Ascending aorta (tissue), 2 donors: ENCODE results near the gene MSI2. TPM values are rescaled to one million over a fixed set of nuclear protein-coding genes. Genes with fewer than 3 reads are reported as not detected.

Experiments used
- DNase-seq, 2 donors: peaks; one replicate each; pipeline ENCODE4 v3.0.0-alpha.2; 2019; ENCODE audit warnings: low spot score in 2 of 2
- H3K27ac ChIP-seq, 2 donors: fragments of 200-600 bp; sonication (generic); one replicate each; pipeline ENCODE4 v1.5.1; 2016 to 2017; ENCODE audit warnings: mild to moderate bottlenecking in 1 of 2
- H3K27me3 ChIP-seq: fragments of 200-600 bp; sonication (generic); one replicate; pipeline ENCODE4 v1.5.1; 2017
- H3K36me3 ChIP-seq, 2 donors: fragments of 200-600 bp; sonication (generic); one replicate each; pipeline ENCODE4 v1.5.1; 2016
- H3K4me1 ChIP-seq, 2 donors: fragments of 200-600 bp; sonication (generic); one replicate each; pipeline ENCODE4 v1.5.1; 2016 to 2017; ENCODE audit warnings: mild to moderate bottlenecking in 1 of 2
- H3K4me3 ChIP-seq, 2 donors: fragments of 200-600 bp; sonication (generic); one replicate each; pipeline ENCODE4 v1.5.1; 2016 to 2017; ENCODE audit warnings: mild to moderate bottlenecking in 1 of 2
- H3K9me3 ChIP-seq, 2 donors: fragments of 200-600 bp; sonication (generic); one replicate each; pipeline ENCODE4 v1.5.1; 2016
- intact Hi-C: fragments of 100-400 bp; cut with DNase I; formaldehyde crosslinking; loops from one replicate; pipeline ENCODE4 v1.15.1; 2023
- total RNA-seq: library from RNA; depleted of rRNA; stranded (reverse); fragments of >200 nt; gene quantifications from one replicate; pipeline ENCODE4 v1.1.0, GENCODE V29; 2016
- TF ChIP-seq, protein P1 (sequence below), 3 experiments: fragments of 200-600 bp in 2 of 3; fragments of 450-650 bp in 1 of 3; sonication (generic) in 2 of 3; IDR thresholded peaks; one replicate each; pipeline ENCODE4 v1.5.1; 2016 to 2019; ENCODE audit warnings: antibody characterized with exemption in 3 of 3, mild to moderate bottlenecking in 1 of 3, moderate library complexity in 1 of 3

The MSI2 gene
- total RNA-seq, 1 donor from 2014 or later: 11.7 TPM

DNA sequence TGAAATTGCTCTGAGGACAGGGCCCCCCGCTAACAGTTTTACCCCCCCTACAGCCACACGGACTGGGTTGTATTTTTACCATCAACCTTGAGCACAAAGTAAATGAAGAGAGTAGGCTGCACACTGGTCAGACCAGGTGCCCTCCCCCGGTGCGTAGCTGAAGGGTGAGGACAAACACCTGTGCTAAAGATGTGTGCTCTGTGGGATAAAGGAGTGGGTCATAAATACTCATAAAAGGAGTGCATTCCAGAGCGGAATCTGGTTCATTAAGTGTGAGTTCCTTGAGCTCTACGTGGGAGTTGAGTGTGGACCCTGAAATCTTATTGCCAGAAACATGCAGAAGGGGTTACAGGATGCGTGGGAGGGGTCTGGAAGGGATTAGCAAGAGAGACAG is 271.7 kb downstream of the MSI2 start:
- no peak for DNase-seq
- TF ChIP-seq, protein P1, sequence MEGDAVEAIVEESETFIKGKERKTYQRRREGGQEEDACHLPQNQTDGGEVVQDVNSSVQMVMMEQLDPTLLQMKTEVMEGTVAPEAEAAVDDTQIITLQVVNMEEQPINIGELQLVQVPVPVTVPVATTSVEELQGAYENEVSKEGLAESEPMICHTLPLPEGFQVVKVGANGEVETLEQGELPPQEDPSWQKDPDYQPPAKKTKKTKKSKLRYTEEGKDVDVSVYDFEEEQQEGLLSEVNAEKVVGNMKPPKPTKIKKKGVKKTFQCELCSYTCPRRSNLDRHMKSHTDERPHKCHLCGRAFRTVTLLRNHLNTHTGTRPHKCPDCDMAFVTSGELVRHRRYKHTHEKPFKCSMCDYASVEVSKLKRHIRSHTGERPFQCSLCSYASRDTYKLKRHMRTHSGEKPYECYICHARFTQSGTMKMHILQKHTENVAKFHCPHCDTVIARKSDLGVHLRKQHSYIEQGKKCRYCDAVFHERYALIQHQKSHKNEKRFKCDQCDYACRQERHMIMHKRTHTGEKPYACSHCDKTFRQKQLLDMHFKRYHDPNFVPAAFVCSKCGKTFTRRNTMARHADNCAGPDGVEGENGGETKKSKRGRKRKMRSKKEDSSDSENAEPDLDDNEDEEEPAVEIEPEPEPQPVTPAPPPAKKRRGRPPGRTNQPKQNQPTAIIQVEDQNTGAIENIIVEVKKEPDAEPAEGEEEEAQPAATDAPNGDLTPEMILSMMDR (IDR thresholded peaks at IDR 0.05): no peak
- Histone ChIP-seq H3K36me3 (no peaks in the 10 kb centered on the region), H3K4me1 (peaks cover 4 to 10% of the 10 kb centered on the region in 2 donors), H3K27ac (no peak overlapping the region), H3K27me3 (no peaks in the 10 kb centered on the region), H3K4me3 (no peak overlapping the region), H3K9me3 (no peaks in the 10 kb centered on the region)
- intact Hi-C loops: no loop called here

DNA sequence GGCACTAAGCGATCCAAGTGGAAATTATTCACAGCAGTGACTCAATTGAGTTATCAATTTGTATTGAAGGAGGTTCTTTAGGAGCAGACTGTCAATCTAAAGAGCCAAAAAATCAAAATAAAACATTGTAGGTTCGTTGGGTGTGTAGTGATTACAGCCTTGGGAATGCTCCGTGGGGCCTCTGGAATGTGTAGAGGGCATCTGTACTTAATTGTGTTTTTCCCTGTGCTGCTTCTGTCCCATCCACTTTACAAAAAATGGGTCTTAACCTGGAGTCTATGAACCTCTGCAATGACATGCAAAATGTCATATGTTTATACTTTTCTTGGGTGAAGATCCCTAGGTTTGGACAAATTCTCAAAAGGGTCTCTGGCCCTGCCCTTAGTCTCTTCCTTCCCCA is 273.7 kb downstream of the MSI2 start:
- intact Hi-C loops: no loop called here
- H3K9me3 ChIP-seq: no peaks in the 10 kb centered on the region
- no peak overlapping the region for H3K27ac ChIP-seq

DNA sequence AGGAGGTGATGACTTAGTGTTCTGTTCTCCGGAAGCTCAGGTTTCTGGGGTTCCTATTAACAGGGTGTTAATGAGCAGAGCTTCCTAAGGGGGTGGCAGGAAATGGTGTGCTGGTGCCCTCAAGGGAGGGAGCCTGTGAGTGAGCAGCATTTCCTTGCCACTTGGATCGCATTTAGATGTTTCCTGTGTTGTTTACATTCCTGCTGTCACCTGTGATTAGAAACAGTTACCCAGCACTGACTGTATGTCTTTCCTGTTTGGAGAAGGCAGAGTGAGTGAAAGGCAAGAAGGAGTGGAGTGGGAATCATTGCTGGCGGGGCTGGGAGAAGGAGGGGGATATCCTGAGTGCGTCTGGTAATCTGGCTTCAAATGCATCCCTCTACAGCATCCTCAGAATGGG is 274.2 kb downstream of the MSI2 start:
- H3K27ac ChIP-seq: no peak overlapping the region
- H3K4me1 ChIP-seq: peaks cover 0 to 5% of the 10 kb centered on the region in 2 donors
- DNase-seq: no peak
- TF ChIP-seq, protein P1 (IDR thresholded peaks at IDR 0.05): no peak
- intact Hi-C loops: no loop called here
- H3K9me3 ChIP-seq: no peaks in the 10 kb centered on the region
- no peaks in the 10 kb centered on the region for H3K27me3 ChIP-seq
- H3K4me3 ChIP-seq: no peak overlapping the region
- no peaks in the 10 kb centered on the region for H3K36me3 ChIP-seq

More for the DNA sequence above, 273.7 kb downstream of the MSI2 start:
- Histone ChIP-seq H3K36me3 (no peaks in the 10 kb centered on the region), H3K4me3 (no peak overlapping the region), H3K4me1 (peaks cover 0 to 5% of the 10 kb centered on the region in 2 donors), H3K27me3 (no peaks in the 10 kb centered on the region)
- TF ChIP-seq, protein P1 (IDR thresholded peaks at IDR 0.05): no peak
- DNase-seq: no peak

DNA sequence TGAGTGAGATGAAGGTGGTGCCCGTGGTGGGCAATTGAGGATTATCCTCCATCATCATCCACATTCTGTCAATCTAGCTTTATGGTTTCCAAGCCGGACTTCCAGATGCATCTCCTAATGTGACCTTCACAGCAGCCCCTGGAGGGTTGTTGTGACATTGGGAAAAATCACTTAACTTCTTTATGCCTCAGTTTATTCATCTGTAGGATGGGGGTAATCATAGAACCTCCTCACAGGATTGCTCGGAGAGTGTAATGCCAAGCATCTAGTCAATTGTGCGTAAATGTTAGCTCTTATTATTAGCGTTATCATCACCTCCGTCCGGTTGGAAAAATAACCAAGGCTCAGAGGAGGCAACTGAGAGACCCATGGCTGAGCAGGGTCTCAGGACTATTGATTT is 274.8 kb downstream of the MSI2 start:
- no peaks in the 10 kb centered on the region for H3K27me3 ChIP-seq
- H3K9me3 ChIP-seq: no peaks in the 10 kb centered on the region
- TF ChIP-seq, protein P1 (IDR thresholded peaks at IDR 0.05): no peak
- DNase-seq: no peak
- H3K36me3 ChIP-seq: no peaks in the 10 kb centered on the region
- H3K4me1 ChIP-seq: peaks cover 0 to 5% of the 10 kb centered on the region in 2 donors
- H3K27ac ChIP-seq: no peak overlapping the region
- H3K4me3 ChIP-seq: no peak overlapping the region
- intact Hi-C loops: no loop called here

DNA sequence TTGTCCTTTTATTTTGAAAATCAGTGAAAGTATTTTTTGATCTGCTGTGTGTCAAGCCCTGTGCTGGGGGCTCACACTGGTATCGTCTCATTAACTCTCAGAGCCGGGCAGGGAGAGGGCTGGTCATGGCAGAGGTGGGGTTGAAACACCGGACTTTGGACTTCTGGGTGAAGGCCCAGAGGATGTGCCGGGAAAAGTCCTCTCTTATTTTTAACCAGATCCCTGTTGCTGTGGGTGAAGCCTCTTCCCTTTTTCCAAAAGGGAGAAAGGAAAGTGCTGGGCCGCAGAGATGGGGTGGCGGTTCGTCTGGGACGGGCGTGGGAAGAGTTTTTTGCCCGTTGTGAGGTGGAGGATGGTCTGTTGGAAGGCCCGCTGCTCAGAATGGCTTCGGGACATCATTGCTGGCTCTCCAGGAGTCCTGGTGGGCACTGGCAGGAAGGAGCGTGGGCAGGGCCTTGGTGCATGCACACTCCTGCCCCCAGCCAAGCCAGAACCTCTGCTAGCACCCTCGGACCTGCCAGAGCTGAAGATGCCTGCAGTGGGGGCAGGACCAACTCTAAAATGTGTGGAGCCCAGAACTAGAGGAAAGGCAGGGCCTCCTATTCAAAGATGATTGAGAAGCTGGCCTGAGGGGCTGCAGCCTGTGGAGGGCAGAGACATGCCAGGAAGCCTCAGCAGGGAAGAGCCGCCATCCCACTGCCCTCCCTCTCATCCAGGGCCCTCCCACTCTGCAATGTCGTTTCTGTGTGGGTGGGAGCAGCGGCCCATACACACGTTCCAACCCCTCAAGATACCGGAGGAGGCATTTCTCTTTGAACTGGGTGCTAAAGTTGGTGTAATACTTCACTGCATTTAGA is 275.6 kb downstream of the MSI2 start:
- H3K27me3 ChIP-seq: no peaks in the 10 kb centered on the region
- intact Hi-C loops: no loop called here
- no peak overlapping the region for H3K27ac ChIP-seq
- peaks cover 0 to 5% of the 10 kb centered on the region in 2 donors for H3K4me1 ChIP-seq
- H3K36me3 ChIP-seq: no peaks in the 10 kb centered on the region
- no peaks in the 10 kb centered on the region for H3K9me3 ChIP-seq
- no peak for DNase-seq
- no peak overlapping the region for H3K4me3 ChIP-seq
- TF ChIP-seq, protein P1 (IDR thresholded peaks at IDR 0.05): no peak
